ENCODE data around the gene KLF6.

DNA sequence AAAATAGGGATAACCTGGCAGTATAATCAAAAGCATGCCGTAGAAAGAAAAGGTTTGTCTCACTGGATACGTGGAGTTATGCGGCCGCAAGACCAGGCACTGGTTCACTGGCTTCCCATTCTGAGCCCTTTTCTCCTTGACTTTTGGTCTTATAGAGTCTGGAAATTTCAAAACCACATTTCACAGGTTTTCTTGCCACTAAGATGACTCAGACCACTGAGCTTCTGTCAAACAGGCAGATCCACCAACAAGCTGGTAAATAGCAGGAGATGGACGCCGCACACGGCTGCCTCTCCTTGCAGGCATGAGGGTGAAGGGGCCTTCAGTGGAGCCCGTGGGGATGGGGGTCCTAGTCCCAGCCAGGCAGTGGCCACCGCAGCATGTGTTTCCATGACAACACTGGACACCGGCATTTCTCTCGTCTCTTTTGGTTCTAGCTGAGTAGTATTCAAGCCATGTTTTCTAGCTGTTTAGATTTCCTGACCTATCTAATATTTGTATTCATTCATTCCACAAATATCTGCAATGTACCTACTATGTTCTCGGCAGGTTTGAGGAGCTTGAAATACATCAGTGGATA lies 55.5 kb downstream of the KLF6 start:
- TF ChIP-seq, protein P1, sequence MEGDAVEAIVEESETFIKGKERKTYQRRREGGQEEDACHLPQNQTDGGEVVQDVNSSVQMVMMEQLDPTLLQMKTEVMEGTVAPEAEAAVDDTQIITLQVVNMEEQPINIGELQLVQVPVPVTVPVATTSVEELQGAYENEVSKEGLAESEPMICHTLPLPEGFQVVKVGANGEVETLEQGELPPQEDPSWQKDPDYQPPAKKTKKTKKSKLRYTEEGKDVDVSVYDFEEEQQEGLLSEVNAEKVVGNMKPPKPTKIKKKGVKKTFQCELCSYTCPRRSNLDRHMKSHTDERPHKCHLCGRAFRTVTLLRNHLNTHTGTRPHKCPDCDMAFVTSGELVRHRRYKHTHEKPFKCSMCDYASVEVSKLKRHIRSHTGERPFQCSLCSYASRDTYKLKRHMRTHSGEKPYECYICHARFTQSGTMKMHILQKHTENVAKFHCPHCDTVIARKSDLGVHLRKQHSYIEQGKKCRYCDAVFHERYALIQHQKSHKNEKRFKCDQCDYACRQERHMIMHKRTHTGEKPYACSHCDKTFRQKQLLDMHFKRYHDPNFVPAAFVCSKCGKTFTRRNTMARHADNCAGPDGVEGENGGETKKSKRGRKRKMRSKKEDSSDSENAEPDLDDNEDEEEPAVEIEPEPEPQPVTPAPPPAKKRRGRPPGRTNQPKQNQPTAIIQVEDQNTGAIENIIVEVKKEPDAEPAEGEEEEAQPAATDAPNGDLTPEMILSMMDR (IDR thresholded peaks at IDR 0.05), result no peak
- TF ChIP-seq POLR2A (IDR thresholded peaks at IDR 0.05), result no peak

Measured in heart left ventricle (tissue), 13 donors.